HepG2 (cell line): Measurements from ENCODE around the gene ARPC1A. TPM values are rescaled to one million over a fixed set of nuclear protein-coding genes. Genes with fewer than 3 reads are reported as not detected.

Source experiments
- ARNTL ChIP-seq: sonication (generic); formaldehyde crosslinking; IDR thresholded peaks from 2 replicates; pipeline ENCODE4 v1.4.0; 2020; ENCODE audit warnings: mild to moderate bottlenecking, missing genetic modification reagents
- BCL6 ChIP-seq: IDR thresholded peaks from 2 replicates; pipeline ENCODE4 v1.6.1; 2016; ENCODE audit warnings: missing genetic modification reagents, missing compliant biosample characterization
- BRCA1 ChIP-seq: sonication (generic); formaldehyde crosslinking; IDR thresholded peaks from 2 replicates; pipeline ENCODE4 v1.4.0; 2020; ENCODE audit warnings: missing genetic modification reagents
- CEBPB ChIP-seq: IDR thresholded peaks from 2 replicates; pipeline ENCODE4 v1.6.1; 2011; ENCODE audit warnings: low read depth, low read length, improper control_type of control experiment, borderline replicate concordance
- ETV5 ChIP-seq: IDR thresholded peaks from 2 replicates; pipeline ENCODE4 v1.6.1; 2018; ENCODE audit warnings: missing biosample characterization, missing genetic modification reagents, inconsistent platforms, borderline replicate concordance
- FOXA3 ChIP-seq: IDR thresholded peaks from 2 replicates; pipeline ENCODE4 v1.6.1; 2016; ENCODE audit warnings: missing genetic modification reagents, missing compliant biosample characterization
- GPN1 ChIP-seq: sonication (generic); formaldehyde crosslinking; IDR thresholded peaks from 2 replicates; pipeline ENCODE4 v1.5.1; 2020; ENCODE audit warnings: missing genetic modification reagents, borderline replicate concordance
- GTF3A ChIP-seq: sonication (generic); formaldehyde crosslinking; conservative IDR thresholded peaks from 2 replicates; pipeline ENCODE4 v1.4.0; 2020; ENCODE audit warnings: mild to moderate bottlenecking, missing genetic modification reagents
- HDAC1 ChIP-seq: sonication (generic); formaldehyde crosslinking; IDR thresholded peaks from 2 replicates; pipeline ENCODE4 v1.5.1; 2020; ENCODE audit warnings: mild to moderate bottlenecking, missing genetic modification reagents
- KDM3A ChIP-seq: IDR thresholded peaks from 2 replicates; pipeline ENCODE4 v1.6.1; 2018; ENCODE audit warnings: low read depth, missing compliant biosample characterization
- MED13 ChIP-seq: sonication (generic); formaldehyde crosslinking; IDR thresholded peaks from 2 replicates; pipeline ENCODE4 v1.5.0; 2020; ENCODE audit warnings: missing genetic modification reagents
- MED8 ChIP-seq: sonication (generic); formaldehyde crosslinking; IDR thresholded peaks from 2 replicates; pipeline ENCODE4 v1.8.1; 2023; ENCODE audit warnings: mild to moderate bottlenecking, missing genetic modification reagents; ENCODE audit not compliant: insufficient replicate concordance
- PRPF4 ChIP-seq: fragments of 200-400 bp; formaldehyde crosslinking; IDR thresholded peaks from 2 replicates; pipeline ENCODE4 v1.6.1; 2016; ENCODE audit warnings: low read length, low read depth; ENCODE audit not compliant: poor library complexity, severe bottlenecking
- SMC3 ChIP-seq: IDR thresholded peaks from 2 replicates; pipeline ENCODE4 v1.6.1; 2011; ENCODE audit warnings: low read length, improper control_type of control experiment
- ZEB1 ChIP-seq: IDR thresholded peaks from 2 replicates; pipeline ENCODE4 v1.6.1; 2012; ENCODE audit warnings: mild to moderate bottlenecking, low read depth, inconsistent platforms; ENCODE audit not compliant: insufficient replicate concordance
- ZNF12 ChIP-seq: sonication (generic); formaldehyde crosslinking; IDR thresholded peaks from 2 replicates; pipeline ENCODE4 v1.5.0; 2020; ENCODE audit warnings: missing genetic modification reagents
- ZNF225 ChIP-seq: sonication (generic); formaldehyde crosslinking; IDR thresholded peaks from 2 replicates; pipeline ENCODE4 v1.4.0; 2020; ENCODE audit warnings: mild to moderate bottlenecking, missing genetic modification reagents
- ZNF335 ChIP-seq: sonication (generic); formaldehyde crosslinking; IDR thresholded peaks from 2 replicates; pipeline ENCODE4 v1.4.0; 2020; ENCODE audit warnings: missing genetic modification reagents
- ZNF33B ChIP-seq: sonication (generic); formaldehyde crosslinking; IDR thresholded peaks from 2 replicates; pipeline ENCODE4 v1.5.1; 2020; ENCODE audit warnings: mild to moderate bottlenecking, missing genetic modification reagents
- ZNF550 ChIP-seq: sonication (generic); formaldehyde crosslinking; IDR thresholded peaks from 2 replicates; pipeline ENCODE4 v1.4.0; 2020; ENCODE audit warnings: mild to moderate bottlenecking, missing genetic modification reagents, borderline replicate concordance
- polyA plus RNA-seq, 8 experiments: library from polyadenylated mRNA; depleted of rRNA in 3 of 8; stranded (reverse) in 7 of 8; unstranded in 1 of 8; fragments of >200 nt; fragmentation: Illumina TruSeq in 4 of 8; extraction: Trizol in 4 of 8; gene quantifications; 2 replicates each; pipeline versions ENCODE4 v1.2.1 to v1.2.3, GENCODE V29; 2011 to 2016; ENCODE audit warnings: low read depth in 4 of 8, missing spikeins in 1 of 8, mixed read lengths in 1 of 8; ENCODE audit not compliant: insufficient read depth in 1 of 8
- total RNA-seq, 5 experiments: library from RNA; depleted of rRNA; stranded (reverse); fragments of >200 nt; fragmentation: Illumina TruSeq; extraction: Trizol; gene quantifications; 2 replicates each; pipeline ENCODE4 v1.2.3, GENCODE V29; 2016; ENCODE audit warnings: low read depth in 1 of 5
- TF ChIP-seq, protein P1 (sequence below): sonication (generic); formaldehyde crosslinking; conservative IDR thresholded peaks from 2 replicates; pipeline ENCODE4 v1.4.0; 2020; ENCODE audit warnings: missing genetic modification reagents
- TF ChIP-seq, protein P2 (sequence below): sonication (generic); formaldehyde crosslinking; conservative IDR thresholded peaks from 2 replicates; pipeline ENCODE4 v1.4.0; 2020; ENCODE audit warnings: missing genetic modification reagents
- TF ChIP-seq, protein P3 (sequence below): IDR thresholded peaks from 2 replicates; pipeline ENCODE4 v1.6.1; 2012; ENCODE audit warnings: low read length, improper control_type of control experiment
- TF ChIP-seq, protein P4 (sequence below): IDR thresholded peaks from 2 replicates; pipeline ENCODE4 v1.6.1; 2012; ENCODE audit warnings: inconsistent platforms
- TF ChIP-seq, protein P5 (sequence below): sonication (generic); formaldehyde crosslinking; IDR thresholded peaks from 2 replicates; pipeline ENCODE4 v1.5.0; 2020; ENCODE audit warnings: mild to moderate bottlenecking, low read depth, missing genetic modification reagents, borderline replicate concordance

ARPC1A gene
- total and polyA plus RNA-seq, 2 of the 13 experiments (the other 11 are each of a cell fraction or from before 2014, with no cell fraction given), result 44.3 to 88.5 TPM

DNA sequence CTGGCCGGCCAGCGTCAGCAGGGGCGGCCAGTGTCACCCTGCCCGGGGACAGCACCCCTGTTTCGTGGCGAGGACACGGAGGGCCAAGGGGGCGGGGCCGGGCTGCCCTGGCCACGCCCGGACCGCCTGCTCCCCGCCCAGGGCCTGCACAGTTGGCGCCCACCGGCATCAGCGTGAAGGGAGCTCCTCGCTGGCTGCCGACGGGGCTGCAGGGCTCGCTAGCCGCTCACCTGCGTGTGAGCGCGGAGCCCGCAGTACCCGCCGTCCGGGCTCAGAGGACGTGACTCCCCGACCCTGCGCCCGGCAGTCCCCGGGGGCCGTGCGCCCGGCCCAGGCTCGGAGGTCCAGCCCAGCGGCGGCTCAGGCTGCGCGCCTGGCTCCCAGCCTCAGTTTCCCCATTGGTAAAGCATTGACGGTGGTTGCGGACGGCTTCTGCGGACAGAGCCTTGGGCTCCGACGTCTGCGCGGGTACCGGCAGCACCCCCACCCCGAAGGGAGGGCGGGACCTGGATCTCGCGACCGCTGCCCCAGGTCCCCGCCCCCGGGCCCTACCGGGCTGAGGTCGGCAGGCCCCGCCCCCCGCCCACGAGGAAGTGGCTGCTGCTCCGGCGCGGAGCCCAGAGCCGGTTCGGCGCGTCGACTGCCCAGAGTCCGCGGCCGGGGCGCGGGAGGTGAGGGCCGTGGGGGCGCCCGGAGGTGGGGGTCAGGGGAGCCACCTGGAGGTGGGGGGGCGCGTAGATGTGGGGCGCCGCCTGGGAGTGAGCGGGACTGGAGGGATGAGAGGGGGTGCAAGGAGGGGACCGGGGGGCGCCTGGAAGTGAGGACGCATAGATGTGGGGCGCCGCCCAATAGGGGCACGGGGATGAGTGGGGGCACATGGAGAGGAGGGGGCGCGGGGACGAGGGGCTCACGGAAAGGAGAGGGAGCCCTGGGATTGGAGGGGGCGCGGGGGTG lies 48.7 kb downstream of the ARPC1A start, which contains the start of gene ARPC1B (continued):
- TF ChIP-seq, protein P1, sequence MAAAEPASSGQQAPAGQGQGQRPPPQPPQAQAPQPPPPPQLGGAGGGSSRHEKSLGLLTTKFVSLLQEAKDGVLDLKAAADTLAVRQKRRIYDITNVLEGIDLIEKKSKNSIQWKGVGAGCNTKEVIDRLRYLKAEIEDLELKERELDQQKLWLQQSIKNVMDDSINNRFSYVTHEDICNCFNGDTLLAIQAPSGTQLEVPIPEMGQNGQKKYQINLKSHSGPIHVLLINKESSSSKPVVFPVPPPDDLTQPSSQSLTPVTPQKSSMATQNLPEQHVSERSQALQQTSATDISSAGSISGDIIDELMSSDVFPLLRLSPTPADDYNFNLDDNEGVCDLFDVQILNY (CRISPR knock-in tag), result no peak; the same call in 1 of the 2 replicates
- TF ChIP-seq ZNF33B, result no peak
- TF ChIP-seq GPN1 (CRISPR knock-in tag), result no peak
- TF ChIP-seq, protein P2, sequence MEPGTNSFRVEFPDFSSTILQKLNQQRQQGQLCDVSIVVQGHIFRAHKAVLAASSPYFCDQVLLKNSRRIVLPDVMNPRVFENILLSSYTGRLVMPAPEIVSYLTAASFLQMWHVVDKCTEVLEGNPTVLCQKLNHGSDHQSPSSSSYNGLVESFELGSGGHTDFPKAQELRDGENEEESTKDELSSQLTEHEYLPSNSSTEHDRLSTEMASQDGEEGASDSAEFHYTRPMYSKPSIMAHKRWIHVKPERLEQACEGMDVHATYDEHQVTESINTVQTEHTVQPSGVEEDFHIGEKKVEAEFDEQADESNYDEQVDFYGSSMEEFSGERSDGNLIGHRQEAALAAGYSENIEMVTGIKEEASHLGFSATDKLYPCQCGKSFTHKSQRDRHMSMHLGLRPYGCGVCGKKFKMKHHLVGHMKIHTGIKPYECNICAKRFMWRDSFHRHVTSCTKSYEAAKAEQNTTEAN (CRISPR knock-in tag), result no peak
- no peak for TF ChIP-seq MED8
- no peak for TF ChIP-seq GTF3A (CRISPR knock-in tag)
- no peak for TF ChIP-seq ZNF335 (CRISPR knock-in tag)
- no peak for TF ChIP-seq BRCA1 (CRISPR knock-in tag)
- TF ChIP-seq SMC3, result no peak
- no peak for TF ChIP-seq PRPF4
- no peak; the same call in 1 of the 2 replicates for TF ChIP-seq ETV5 (CRISPR knock-in tag)
- TF ChIP-seq FOXA3, result no peak
- TF ChIP-seq BCL6 (CRISPR knock-in tag), result no peak
- TF ChIP-seq, protein P3, sequence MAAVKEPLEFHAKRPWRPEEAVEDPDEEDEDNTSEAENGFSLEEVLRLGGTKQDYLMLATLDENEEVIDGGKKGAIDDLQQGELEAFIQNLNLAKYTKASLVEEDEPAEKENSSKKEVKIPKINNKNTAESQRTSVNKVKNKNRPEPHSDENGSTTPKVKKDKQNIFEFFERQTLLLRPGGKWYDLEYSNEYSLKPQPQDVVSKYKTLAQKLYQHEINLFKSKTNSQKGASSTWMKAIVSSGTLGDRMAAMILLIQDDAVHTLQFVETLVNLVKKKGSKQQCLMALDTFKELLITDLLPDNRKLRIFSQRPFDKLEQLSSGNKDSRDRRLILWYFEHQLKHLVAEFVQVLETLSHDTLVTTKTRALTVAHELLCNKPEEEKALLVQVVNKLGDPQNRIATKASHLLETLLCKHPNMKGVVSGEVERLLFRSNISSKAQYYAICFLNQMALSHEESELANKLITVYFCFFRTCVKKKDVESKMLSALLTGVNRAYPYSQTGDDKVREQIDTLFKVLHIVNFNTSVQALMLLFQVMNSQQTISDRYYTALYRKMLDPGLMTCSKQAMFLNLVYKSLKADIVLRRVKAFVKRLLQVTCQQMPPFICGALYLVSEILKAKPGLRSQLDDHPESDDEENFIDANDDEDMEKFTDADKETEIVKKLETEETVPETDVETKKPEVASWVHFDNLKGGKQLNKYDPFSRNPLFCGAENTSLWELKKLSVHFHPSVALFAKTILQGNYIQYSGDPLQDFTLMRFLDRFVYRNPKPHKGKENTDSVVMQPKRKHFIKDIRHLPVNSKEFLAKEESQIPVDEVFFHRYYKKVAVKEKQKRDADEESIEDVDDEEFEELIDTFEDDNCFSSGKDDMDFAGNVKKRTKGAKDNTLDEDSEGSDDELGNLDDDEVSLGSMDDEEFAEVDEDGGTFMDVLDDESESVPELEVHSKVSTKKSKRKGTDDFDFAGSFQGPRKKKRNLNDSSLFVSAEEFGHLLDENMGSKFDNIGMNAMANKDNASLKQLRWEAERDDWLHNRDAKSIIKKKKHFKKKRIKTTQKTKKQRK, result no peak
- no peak; the same call in 1 of the 2 replicates for TF ChIP-seq HDAC1 (CRISPR knock-in tag)
- TF ChIP-seq KDM3A (CRISPR knock-in tag), result no peak
- no peak for TF ChIP-seq CEBPB
- TF ChIP-seq ZEB1, result no peak
- TF ChIP-seq ZNF225 (CRISPR knock-in tag), result no peak
- no peak for TF ChIP-seq MED13 (CRISPR knock-in tag)
- peak; percentile 34; the same call in 1 of the 2 replicates for TF ChIP-seq ARNTL (CRISPR knock-in tag)
- TF ChIP-seq ZNF550 (CRISPR knock-in tag), result no peak
- TF ChIP-seq, protein P4, sequence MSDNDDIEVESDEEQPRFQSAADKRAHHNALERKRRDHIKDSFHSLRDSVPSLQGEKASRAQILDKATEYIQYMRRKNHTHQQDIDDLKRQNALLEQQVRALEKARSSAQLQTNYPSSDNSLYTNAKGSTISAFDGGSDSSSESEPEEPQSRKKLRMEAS, result peak; percentile 71
- no peak for TF ChIP-seq ZNF12 (CRISPR knock-in tag)
- TF ChIP-seq, protein P5, sequence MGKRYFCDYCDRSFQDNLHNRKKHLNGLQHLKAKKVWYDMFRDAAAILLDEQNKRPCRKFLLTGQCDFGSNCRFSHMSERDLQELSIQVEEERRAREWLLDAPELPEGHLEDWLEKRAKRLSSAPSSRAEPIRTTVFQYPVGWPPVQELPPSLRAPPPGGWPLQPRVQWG (CRISPR knock-in tag), result no peak
